HCT116 (cell line): ENCODE data around the gene DENND10. TPM values are rescaled to one million over a fixed set of nuclear protein-coding genes. Genes with fewer than 3 reads are reported as not detected.
"Not testable (repeated sequence)": the region's sequence is repeated elsewhere in the genome, so short reads cannot be mapped to it uniquely, and the experiment has no call there.

ENCODE experiments used
- ATAC-seq: fragments of 200-7000 bp; cut with Tn5 transposase; 2 replicates; pipeline ENCODE4 v1.9.1; 2020; ENCODE audit warnings: mild to moderate bottlenecking, moderate library complexity
- BruUV-seq: library from RNA; stranded (reverse); fragments of 400-500 nt; replicated peaks from 2 replicates; lab custom pipeline; 2021; lab: Mats Ljungman, UMichigan
- CTCF ChIA-PET: fragments of 300-600 bp; sonication (Branson Sonifier 250); formaldehyde crosslinking; loops from one replicate; lab custom pipeline; 2021; ENCODE audit warnings: antibody characterized with exemption; lab: Charles Lee
- POLR2A ChIA-PET: fragments of 300-600, 350-600 bp; sonication (Branson Sonifier 250); formaldehyde crosslinking; loops from one replicate; lab custom pipeline; 2021; ENCODE audit warnings: antibody characterized with exemption; lab: Charles Lee
- RAD21 ChIA-PET, 2 experiments: fragments of 300-600 bp; sonication (Branson Sonifier 250); formaldehyde crosslinking; loops; one replicate each; lab custom pipeline; 2023; ENCODE audit warnings: low total read pairs in 2 of 2; ENCODE audit not compliant: uncharacterized antibody in 2 of 2, unreplicated experiment in 2 of 2, low non-redundant PET in 1 of 2; lab: Charles Lee
- DNase-seq: peaks from one replicate; pipeline ENCODE4 v3.0.0-alpha.2; 2010; ENCODE audit warnings: low read depth, low spot score
- H2AFZ ChIP-seq: fragments of 200-600 bp; shearing (Covaris generic), sonication (generic); 2 replicates; pipeline ENCODE4 v1.6.1; 2017; ENCODE audit warnings: low read depth, mixed run types, mixed read lengths, antibody characterized with exemption, low read length; ENCODE audit not compliant: poor library complexity, severe bottlenecking
- H3K27ac ChIP-seq: 2 replicates; pipeline ENCODE4 v1.5.1; 2012; ENCODE audit warnings: low read depth, low read length
- H3K27me3 ChIP-seq: fragments of 200-600 bp; sonication (generic); 2 replicates; pipeline ENCODE4 v1.6.1; 2016; ENCODE audit warnings: mixed run types, low read length, mixed read lengths; ENCODE audit not compliant: insufficient read depth
- H3K36me3 ChIP-seq, 2 experiments: fragments of 200-500 bp in 1 of 2; fragments of 200-600 bp in 1 of 2; sonication (Bioruptor generic) in 1 of 2; sonication (generic) in 1 of 2; 2 replicates each; pipeline versions ENCODE4 v1.5.1 to v1.6.1; 2014 to 2016; ENCODE audit warnings: low read length in 2 of 2, inconsistent platforms in 1 of 2, mixed read lengths in 1 of 2, mixed run types in 1 of 2; ENCODE audit not compliant: insufficient read depth in 2 of 2, control insufficient read depth in 1 of 2
- H3K4me1 ChIP-seq, 2 experiments: fragments of 200-600 bp in 1 of 2; sonication (generic) in 1 of 2; 2 replicates each; pipeline versions ENCODE4 v1.5.1 to v1.6.1; 2012 to 2017; ENCODE audit warnings: low read length in 2 of 2, inconsistent platforms in 1 of 2, mild to moderate bottlenecking in 1 of 2, mixed read lengths in 1 of 2, mixed run types in 1 of 2, moderate library complexity in 1 of 2; ENCODE audit not compliant: insufficient read depth in 2 of 2, control insufficient read depth in 1 of 2
- H3K4me2 ChIP-seq: fragments of 200-600 bp; sonication (generic); 2 replicates; pipeline ENCODE4 v1.6.1; 2017; ENCODE audit warnings: mixed run types, low read length, mixed read lengths
- H3K4me3 ChIP-seq, 2 experiments: fragments of 200-600 bp in 1 of 2; sonication (generic) in 1 of 2; replicated peaks in 1 of 2; 2 replicates each; pipeline ENCODE4 v1.5.1; 2011 to 2016; ENCODE audit warnings: low read length in 2 of 2, control low read depth in 1 of 2, low read depth in 1 of 2, mild to moderate bottlenecking in 1 of 2, mixed read lengths in 1 of 2, mixed run types in 1 of 2
- H3K79me2 ChIP-seq: fragments of 200-600 bp; sonication (generic); 2 replicates; pipeline ENCODE4 v1.6.1; 2017; ENCODE audit warnings: mild to moderate bottlenecking, mixed run types, low read length, moderate library complexity, mixed read lengths; ENCODE audit not compliant: insufficient read depth
- H3K9ac ChIP-seq: fragments of 200-600 bp; sonication (generic); 2 replicates; pipeline ENCODE4 v1.6.1; 2016; ENCODE audit warnings: low read length, mixed read lengths
- H3K9me2 ChIP-seq: fragments of 200-600 bp; sonication (generic), shearing (Covaris generic); 2 replicates; pipeline ENCODE4 v1.6.1; 2017; ENCODE audit warnings: mixed run types, mild to moderate bottlenecking, moderate library complexity; ENCODE audit not compliant: insufficient read depth
- H3K9me3 ChIP-seq, 2 experiments: fragments of 200-500 bp in 1 of 2; fragments of 200-600 bp in 1 of 2; sonication (Bioruptor generic) in 1 of 2; sonication (generic) in 1 of 2; 2 replicates each; pipeline ENCODE4 v1.6.1; 2014 to 2017; ENCODE audit warnings: low read length in 2 of 2, mixed read lengths in 2 of 2, inconsistent platforms in 1 of 2, low read depth in 1 of 2, mild to moderate bottlenecking in 1 of 2, mixed run types in 1 of 2, moderate library complexity in 1 of 2; ENCODE audit not compliant: control insufficient read depth in 1 of 2, insufficient read depth in 1 of 2
- H4K20me1 ChIP-seq: fragments of 200-600 bp; sonication (generic), shearing (Covaris generic); 2 replicates; pipeline ENCODE4 v1.6.1; 2017; ENCODE audit warnings: mixed run types, mild to moderate bottlenecking, moderate library complexity; ENCODE audit not compliant: insufficient read depth
- CEBPB ChIP-seq: IDR thresholded peaks from 2 replicates; pipeline ENCODE4 v1.6.1; 2012; ENCODE audit warnings: low read depth
- RAD21 ChIP-seq: IDR thresholded peaks from 2 replicates; pipeline ENCODE4 v1.6.1; 2012; ENCODE audit warnings: low read depth, mild to moderate bottlenecking
- SIN3A ChIP-seq: IDR thresholded peaks from 2 replicates; pipeline ENCODE4 v1.6.1; 2012; ENCODE audit warnings: low read depth
- YY1 ChIP-seq: IDR thresholded peaks from 2 replicates; pipeline ENCODE4 v1.6.1; 2011; ENCODE audit warnings: low read length, low read depth, moderate library complexity, mild to moderate bottlenecking; ENCODE audit not compliant: insufficient replicate concordance; ENCODE audit errors: extremely low read depth
- intact Hi-C: fragments of 100-400 bp; cut with micrococcal nuclease; formaldehyde crosslinking; loops from 2 replicates; pipeline ENCODE4 v1.10.0; 2022
- total RNA-seq: library from RNA; stranded (reverse); gene quantifications from one replicate; pipeline ENCODE4 v1.2.1, GENCODE V29; 2021; ENCODE audit not compliant: unreplicated experiment
- TF ChIP-seq, protein P1 (sequence below), 3 experiments: fragments of 200-600 bp in 1 of 3; sonication (generic) in 1 of 3; IDR thresholded peaks in 2 of 3; conservative IDR thresholded peaks in 1 of 3; 2 replicates each; pipeline ENCODE4 v1.5.1; 2012 to 2017; ENCODE audit warnings: low read depth in 2 of 3, low read length in 2 of 3, antibody characterized with exemption in 1 of 3, borderline replicate concordance in 1 of 3, control low read depth in 1 of 3, mild to moderate bottlenecking in 1 of 3, mixed read lengths in 1 of 3, mixed run types in 1 of 3, moderate library complexity in 1 of 3; ENCODE audit not compliant: insufficient read depth in 1 of 3

The DENND10 gene
- total RNA-seq, 1 experiment from 2014 or later: 47.5 TPM

DNA sequence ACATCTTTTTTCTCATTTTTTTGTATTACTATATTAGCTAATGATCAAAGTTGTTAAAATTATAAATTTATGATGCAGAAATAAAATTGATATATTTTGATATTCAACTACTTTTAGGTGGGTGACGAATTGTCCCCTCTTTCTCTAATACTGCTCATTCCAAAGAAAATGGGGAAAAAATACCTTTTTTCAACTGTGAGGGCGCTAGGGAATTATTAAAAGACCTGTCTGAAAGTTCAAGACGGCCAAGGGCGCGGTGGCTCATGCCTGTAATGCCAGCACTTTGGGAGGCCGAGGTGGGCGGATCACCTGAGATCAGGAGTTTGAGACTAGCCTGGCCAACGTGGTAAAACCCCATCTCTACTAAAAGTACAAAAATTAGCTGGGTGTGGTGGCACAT lies 34.0 kb downstream of the DENND10 start:
- H3K4me3 ChIP-seq, H4K20me1 ChIP-seq, RAD21 ChIA-PET, intact Hi-C loops, H3K4me2 ChIP-seq, H3K9ac ChIP-seq, H3K9me2 ChIP-seq, POLR2A ChIA-PET, H3K79me2 ChIP-seq, H3K9me3 ChIP-seq, H3K27me3 ChIP-seq: not testable (repeated sequence)
- peak; percentile 28; the same call in 1 of the 2 replicates for ATAC-seq
- peaks cover 9 to 15% of the 10 kb centered on the region in 2 experiments; a peak in 3 of 4 replicates for H3K36me3 ChIP-seq
- CTCF ChIA-PET: interaction anchor here (0.7 to 1.5 kb wide), 2 partner anchors 34 to 69 kb away, joined by 3 to 4 read pairs; partner anchors contain the start of gene DENND10
- TF ChIP-seq RAD21: peak; percentile 30; the same call in 1 of the 2 replicates
- TF ChIP-seq, protein P1, sequence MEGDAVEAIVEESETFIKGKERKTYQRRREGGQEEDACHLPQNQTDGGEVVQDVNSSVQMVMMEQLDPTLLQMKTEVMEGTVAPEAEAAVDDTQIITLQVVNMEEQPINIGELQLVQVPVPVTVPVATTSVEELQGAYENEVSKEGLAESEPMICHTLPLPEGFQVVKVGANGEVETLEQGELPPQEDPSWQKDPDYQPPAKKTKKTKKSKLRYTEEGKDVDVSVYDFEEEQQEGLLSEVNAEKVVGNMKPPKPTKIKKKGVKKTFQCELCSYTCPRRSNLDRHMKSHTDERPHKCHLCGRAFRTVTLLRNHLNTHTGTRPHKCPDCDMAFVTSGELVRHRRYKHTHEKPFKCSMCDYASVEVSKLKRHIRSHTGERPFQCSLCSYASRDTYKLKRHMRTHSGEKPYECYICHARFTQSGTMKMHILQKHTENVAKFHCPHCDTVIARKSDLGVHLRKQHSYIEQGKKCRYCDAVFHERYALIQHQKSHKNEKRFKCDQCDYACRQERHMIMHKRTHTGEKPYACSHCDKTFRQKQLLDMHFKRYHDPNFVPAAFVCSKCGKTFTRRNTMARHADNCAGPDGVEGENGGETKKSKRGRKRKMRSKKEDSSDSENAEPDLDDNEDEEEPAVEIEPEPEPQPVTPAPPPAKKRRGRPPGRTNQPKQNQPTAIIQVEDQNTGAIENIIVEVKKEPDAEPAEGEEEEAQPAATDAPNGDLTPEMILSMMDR (IDR thresholded peaks at IDR 0.05 in 2 of 3, conservative IDR thresholded peaks at IDR 0.05 in 1 of 3; ENCODE audit: borderline replicate concordance in 1 of 3, insufficient read depth in 1 of 3, low read depth in 2 of 3, low read length in 2 of 3): peak in 1 of 3 experiments; percentile 39; a peak in 2 of 6 replicates
- TF ChIP-seq, all 23 proteins: peak for 2; not testable (repeated sequence) for 21
- not testable (repeated sequence) for BruUV-seq, H2AFZ ChIP-seq, DNase-seq, H3K4me1 ChIP-seq, H3K27ac ChIP-seq

DNA sequence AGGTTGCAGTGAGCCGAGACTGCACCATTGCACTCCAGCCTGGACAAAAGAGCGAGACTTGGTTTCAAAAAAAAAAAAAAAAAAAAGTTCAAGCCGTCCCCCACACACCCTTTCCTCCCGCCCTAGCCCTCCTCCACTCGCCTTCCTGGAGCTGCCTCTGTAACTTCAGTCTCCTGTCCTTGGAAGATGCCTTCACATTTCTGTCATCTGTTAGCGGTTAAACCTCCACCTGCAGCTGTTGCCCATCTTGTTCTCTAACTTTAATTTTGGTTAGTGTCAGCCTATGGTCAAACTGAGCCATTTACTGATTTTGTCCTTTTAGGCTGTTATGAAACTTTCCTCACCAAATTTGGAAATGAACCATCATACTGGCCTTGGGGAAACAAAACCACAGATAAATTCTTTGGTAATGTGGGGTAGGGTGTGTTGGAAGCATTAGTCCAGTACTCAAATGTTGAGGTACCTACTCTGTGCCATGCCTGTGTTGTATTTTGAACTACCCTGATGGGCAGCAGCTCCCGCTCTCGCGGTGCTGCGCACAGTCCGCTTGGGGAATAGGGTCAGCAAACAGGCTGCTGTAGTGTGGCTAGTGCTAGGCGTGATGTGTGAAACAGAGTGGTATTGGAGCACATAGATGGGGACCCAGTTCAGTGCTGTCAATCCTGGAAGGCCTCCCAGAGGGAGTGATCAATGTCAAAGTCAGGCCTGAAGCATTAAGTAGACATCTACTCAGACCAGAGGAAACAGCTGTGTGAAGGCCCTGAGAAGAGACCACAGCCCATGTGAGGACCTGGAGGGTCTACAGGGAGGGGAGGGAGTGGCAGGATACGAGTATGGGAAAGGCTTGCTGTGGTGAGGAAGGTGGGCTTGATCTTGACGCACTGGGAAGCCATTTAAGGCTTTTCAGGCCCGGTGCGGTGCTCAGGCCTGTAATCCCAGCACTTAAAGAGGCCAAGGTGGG lies 34.7 kb downstream of the DENND10 start:
- Histone ChIP-seq H3K36me3 (peaks cover 4 to 12% of the 10 kb centered on the region in 2 experiments; a peak in 3 of 4 replicates), H3K4me2 (no peak overlapping the region), H4K20me1 (no peaks in the 10 kb centered on the region), H3K79me2 (no peaks in the 10 kb centered on the region), H3K27ac (no peak overlapping the region), H3K4me3 (no peak overlapping the region), H2AFZ (no peak overlapping the region), H3K4me1 (no peaks in the 10 kb centered on the region), H3K9me2 (no peaks in the 10 kb centered on the region), H3K9ac (no peak overlapping the region), H3K27me3 (no peaks in the 10 kb centered on the region), H3K9me3 (no peaks in the 10 kb centered on the region)
- ChIA-PET RAD21 (no interaction called here), CTCF (interaction anchor here (0.5 to 2.0 kb wide), 5 partner anchors 34 to 416 kb away, joined by 3 to 10 read pairs (median 4); partner anchors contain the start of gene DENND10), POLR2A (no interaction called here)
- DNase-seq (no peak), ATAC-seq (no peak)
- intact Hi-C loops: no loop called here
- no TSS peak for BruUV-seq
- TF ChIP-seq SIN3A: no peak
- TF ChIP-seq YY1: no peak
- no peak for TF ChIP-seq CEBPB
